Osteocyte (in vitro differentiated cells): Measurements from ENCODE around the gene ZDHHC19. TPM values are rescaled to one million over a fixed set of nuclear protein-coding genes. Genes with fewer than 3 reads are reported as not detected.
"Not testable (repeated sequence)": the region's sequence is repeated elsewhere in the genome, so short reads cannot be mapped to it uniquely, and the experiment has no call there.

Source experiments
- DNase-seq: peaks from one replicate; pipeline ENCODE4 v3.0.0; 2021; ENCODE audit warnings: mixed read lengths; ENCODE audit not compliant: unreplicated experiment; ENCODE audit errors: extremely low spot score
- H3K27ac Mint-ChIP-seq: one replicate; pipeline ENCODE4 v1.8.0; 2021; ENCODE audit warnings: mild to moderate bottlenecking, mixed read lengths; ENCODE audit not compliant: unreplicated experiment
- H3K27me3 Mint-ChIP-seq: one replicate; pipeline ENCODE4 v1.8.0; 2021; ENCODE audit warnings: mixed read lengths; ENCODE audit not compliant: unreplicated experiment
- H3K36me3 Mint-ChIP-seq: one replicate; pipeline ENCODE4 v1.8.0; 2021; ENCODE audit warnings: mixed read lengths; ENCODE audit not compliant: unreplicated experiment
- H3K4me1 Mint-ChIP-seq: one replicate; pipeline ENCODE4 v1.8.0; 2021; ENCODE audit warnings: mixed read lengths; ENCODE audit not compliant: unreplicated experiment
- H3K4me3 Mint-ChIP-seq: one replicate; pipeline ENCODE4 v1.8.0; 2021; ENCODE audit warnings: mild to moderate bottlenecking, moderate library complexity, mixed read lengths; ENCODE audit not compliant: unreplicated experiment
- H3K9me3 Mint-ChIP-seq: one replicate; pipeline ENCODE4 v1.8.0; 2021; ENCODE audit warnings: mixed read lengths; ENCODE audit not compliant: unreplicated experiment
- total RNA-seq: library from RNA; stranded (reverse); gene quantifications from 2 replicates; pipeline ENCODE4 v1.2.1, GENCODE V29; 2021
- TF ChIP-seq, protein P1 (sequence below): fragments of 200-600 bp; sonication (generic); IDR thresholded peaks from 2 replicates; pipeline ENCODE4 v1.5.0; 2021; ENCODE audit warnings: antibody characterized with exemption, mild to moderate bottlenecking, moderate library complexity

Gene ZDHHC19
- total RNA-seq, 1 donor from 2014 or later = not detected

DNA sequence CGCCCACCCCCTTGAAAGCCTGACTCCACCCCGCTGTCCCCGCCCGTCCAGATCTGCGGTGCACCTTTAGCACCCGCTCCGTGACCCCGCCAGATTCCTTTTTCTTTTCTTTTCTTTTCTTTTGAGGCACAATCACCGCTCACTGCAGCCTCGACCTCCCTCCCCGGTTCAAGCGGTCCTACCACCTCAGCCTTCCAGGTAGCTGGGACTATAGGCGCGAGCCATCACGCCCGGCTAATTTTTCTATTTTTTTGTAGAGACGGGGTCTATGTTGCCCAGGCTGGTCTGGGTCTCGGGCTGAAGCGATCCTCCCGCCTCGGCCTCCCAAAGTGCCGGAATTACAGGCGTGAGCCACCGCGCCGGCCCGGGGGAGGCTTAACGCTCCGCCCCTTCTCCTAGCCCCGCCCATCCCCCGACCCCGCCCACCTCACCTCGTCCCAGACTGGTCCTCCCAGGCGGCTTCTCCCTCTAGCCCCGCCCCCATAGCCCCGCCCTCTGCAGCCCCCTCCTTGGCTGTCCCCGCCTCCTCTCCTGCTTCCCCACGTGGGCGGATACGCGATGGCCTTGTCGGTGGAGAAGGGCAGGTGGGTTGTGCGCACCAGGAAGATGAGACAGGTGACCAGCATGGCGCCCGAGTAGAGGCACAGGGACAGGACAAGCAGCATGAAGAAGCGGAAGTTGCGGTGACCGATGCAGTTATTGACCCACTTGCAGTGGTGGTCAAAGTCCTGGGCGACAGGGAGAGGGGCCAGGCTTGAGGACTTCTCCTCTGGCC is 3.2 kb downstream of the ZDHHC19 start:
- Mint-ChIP-seq H3K36me3 (no peaks in the 10 kb centered on the region), H3K9me3 (peaks cover 3% of the 10 kb centered on the region), H3K4me1 (peaks cover 12% of the 10 kb centered on the region), H3K27me3 (peaks cover 9% of the 10 kb centered on the region), H3K27ac (no peak overlapping the region), H3K4me3 (peak overlapping the region; percentile 72)
- TF ChIP-seq, protein P1, sequence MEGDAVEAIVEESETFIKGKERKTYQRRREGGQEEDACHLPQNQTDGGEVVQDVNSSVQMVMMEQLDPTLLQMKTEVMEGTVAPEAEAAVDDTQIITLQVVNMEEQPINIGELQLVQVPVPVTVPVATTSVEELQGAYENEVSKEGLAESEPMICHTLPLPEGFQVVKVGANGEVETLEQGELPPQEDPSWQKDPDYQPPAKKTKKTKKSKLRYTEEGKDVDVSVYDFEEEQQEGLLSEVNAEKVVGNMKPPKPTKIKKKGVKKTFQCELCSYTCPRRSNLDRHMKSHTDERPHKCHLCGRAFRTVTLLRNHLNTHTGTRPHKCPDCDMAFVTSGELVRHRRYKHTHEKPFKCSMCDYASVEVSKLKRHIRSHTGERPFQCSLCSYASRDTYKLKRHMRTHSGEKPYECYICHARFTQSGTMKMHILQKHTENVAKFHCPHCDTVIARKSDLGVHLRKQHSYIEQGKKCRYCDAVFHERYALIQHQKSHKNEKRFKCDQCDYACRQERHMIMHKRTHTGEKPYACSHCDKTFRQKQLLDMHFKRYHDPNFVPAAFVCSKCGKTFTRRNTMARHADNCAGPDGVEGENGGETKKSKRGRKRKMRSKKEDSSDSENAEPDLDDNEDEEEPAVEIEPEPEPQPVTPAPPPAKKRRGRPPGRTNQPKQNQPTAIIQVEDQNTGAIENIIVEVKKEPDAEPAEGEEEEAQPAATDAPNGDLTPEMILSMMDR = no peak
- DNase-seq = no peak

DNA sequence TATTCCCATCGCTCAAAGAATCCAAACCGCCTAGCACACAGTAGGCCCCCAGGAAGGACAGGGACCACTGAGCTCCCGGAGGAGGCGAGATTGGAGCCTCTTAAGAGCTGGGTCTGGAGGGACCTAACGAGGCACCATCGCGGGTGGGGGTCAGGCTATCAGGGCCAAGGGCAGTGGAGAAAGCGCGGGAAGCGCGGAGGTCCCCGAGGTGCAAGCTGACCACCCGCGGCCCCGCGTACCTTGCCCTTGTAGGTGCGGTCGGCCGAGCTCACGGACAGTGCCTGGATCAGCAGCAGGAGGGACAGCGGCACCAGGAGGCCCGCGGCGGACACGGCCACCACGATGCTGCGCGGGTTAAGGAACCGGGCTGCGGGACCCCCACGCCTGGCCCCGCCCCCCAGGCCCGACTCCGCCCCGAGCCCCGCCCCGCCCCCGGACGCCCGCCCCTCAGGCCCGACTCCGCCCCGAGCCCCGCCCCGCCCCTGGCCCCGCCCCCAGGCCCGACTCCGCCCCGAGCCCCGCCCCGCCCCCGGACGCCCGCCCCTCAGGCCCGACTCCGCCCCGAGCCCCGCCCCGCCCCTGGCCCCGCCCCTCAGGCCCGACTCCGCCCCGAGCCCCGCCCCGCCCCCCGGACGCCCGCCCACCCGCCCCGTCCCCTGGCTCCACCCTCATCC is 3.9 kb downstream of the ZDHHC19 start:
- H3K27ac Mint-ChIP-seq = no peak overlapping the region
- TF ChIP-seq, protein P1 = no peak
- H3K27me3 Mint-ChIP-seq = peaks cover 9% of the 10 kb centered on the region
- H3K4me1 Mint-ChIP-seq = peaks cover 19% of the 10 kb centered on the region
- peak overlapping the region; percentile 53 for H3K4me3 Mint-ChIP-seq
- H3K36me3 Mint-ChIP-seq = no peaks in the 10 kb centered on the region
- peaks cover 3% of the 10 kb centered on the region for H3K9me3 Mint-ChIP-seq
- no peak for DNase-seq

DNA sequence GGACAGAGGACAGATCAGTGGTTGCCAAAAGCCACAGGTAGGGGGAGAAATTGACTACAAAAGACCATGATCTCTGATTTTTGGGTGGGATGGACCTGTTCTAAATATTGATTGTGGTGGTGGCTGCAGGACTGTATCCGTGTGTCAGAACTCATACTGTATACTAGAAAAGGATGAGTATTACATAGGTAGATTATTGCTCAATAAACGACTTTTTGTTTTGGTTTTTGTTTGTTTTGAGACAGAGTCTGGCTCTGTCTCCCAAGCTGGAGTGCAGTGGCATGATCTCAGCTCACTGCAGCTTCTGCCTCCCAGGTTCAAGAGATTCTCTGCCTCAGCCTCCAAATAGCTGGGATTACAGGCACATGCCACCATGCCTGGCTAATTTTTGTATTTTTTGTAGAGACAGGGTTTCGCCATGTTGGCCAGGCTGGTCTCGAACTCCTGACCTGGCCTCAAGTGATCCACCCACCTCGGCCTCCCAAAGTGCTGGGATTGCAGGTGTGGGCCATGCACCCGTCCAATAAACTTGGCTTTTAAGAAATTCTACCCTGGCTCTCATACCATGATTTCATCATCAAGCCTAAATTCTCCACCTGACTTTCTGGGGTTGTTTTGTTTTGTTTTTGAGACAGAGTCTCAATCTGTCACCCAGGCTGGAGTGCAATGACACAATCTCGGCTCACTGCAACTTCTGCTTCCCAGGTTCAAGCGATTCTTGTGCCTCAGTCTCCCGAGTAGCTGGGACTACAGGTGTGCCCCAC is 5.6 kb downstream of the ZDHHC19 start:
- H3K4me3 Mint-ChIP-seq, DNase-seq, H3K27ac Mint-ChIP-seq, H3K27me3 Mint-ChIP-seq, H3K36me3 Mint-ChIP-seq, H3K9me3 Mint-ChIP-seq: not testable (repeated sequence)
- H3K4me1 Mint-ChIP-seq = peaks cover 21% of the 10 kb centered on the region

DNA sequence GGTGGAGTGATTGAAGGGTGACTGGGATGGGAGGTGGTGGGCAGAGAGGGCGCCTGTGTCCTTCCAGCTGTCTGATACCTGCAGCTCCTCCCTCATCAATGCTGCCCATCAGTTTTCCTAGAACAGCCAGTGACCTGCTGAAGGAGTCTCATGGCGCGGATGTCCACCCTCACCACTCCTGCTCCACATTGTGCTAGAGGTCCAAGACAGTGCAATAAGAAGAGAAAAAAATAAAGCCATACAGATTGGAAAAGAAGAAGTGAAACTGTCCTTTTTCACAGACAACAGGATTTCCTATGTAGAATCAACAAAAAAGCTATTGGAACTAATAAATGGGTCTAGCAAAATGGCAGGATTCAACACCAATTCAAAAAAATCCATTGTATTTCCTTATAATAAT is 7.4 kb downstream of the ZDHHC19 start:
- Mint-ChIP-seq H3K27me3 (no peaks in the 10 kb centered on the region), H3K9me3 (peaks cover 3% of the 10 kb centered on the region), H3K4me3 (no peak overlapping the region), H3K4me1 (peaks cover 21% of the 10 kb centered on the region), H3K27ac (no peak overlapping the region), H3K36me3 (no peaks in the 10 kb centered on the region)
- TF ChIP-seq, protein P1 = no peak
- DNase-seq = no peak

DNA sequence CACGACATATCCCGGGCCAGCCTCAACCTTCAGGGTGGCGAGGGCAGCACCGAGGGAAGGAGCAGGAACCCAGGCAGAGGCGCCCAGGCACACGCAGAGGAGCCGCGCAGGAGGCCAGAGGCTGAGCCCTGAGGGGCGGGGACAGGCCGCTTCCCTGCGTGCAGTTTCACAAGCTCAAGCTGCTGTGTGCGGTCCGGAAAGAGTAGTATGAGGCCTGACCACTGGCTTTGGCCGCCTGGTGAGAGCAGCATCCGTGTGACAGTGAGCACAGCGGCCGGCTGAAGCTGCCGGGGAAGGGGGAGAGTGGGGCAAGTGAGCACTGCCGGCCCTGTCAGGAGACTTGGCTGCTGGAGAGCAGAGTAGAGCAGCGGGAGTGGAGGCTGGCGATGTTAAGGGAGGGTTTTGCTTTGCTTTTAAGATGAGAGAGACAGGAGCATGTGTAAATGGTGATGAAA is 8.7 kb downstream of the ZDHHC19 start:
- H3K9me3 Mint-ChIP-seq = peaks cover 3% of the 10 kb centered on the region
- TF ChIP-seq, protein P1 = no peak
- H3K27ac Mint-ChIP-seq = peak overlapping the region; percentile 85
- H3K4me3 Mint-ChIP-seq = peak overlapping the region; percentile 49
- no peak for DNase-seq
- no peaks in the 10 kb centered on the region for H3K27me3 Mint-ChIP-seq
- H3K36me3 Mint-ChIP-seq = no peaks in the 10 kb centered on the region
- H3K4me1 Mint-ChIP-seq = peaks cover 18% of the 10 kb centered on the region
